HEK293 (cell line): ENCODE measurements around the gene FBXO27.

ENCODE experiments used
- CTCF ChIA-PET: fragments of 350-600 bp; formaldehyde crosslinking; extraction: SDS; loops from one replicate; lab custom pipeline; 2021; ENCODE audit warnings: antibody characterized with exemption; lab: Yijun Ruan, JAX
- POLR2A ChIA-PET: fragments of 300-600 bp; formaldehyde crosslinking; extraction: SDS; loops from one replicate; lab custom pipeline; 2020; ENCODE audit warnings: antibody characterized with exemption, inconsistent platforms; lab: Yijun Ruan, JAX
- H3K27ac ChIP-seq: fragments of 200-500 bp; sonication (Bioruptor generic); 2 replicates; pipeline ENCODE4 v1.5.1; 2014; ENCODE audit warnings: low read depth, low read length, control low read depth, inconsistent platforms; ENCODE audit errors: extremely low read depth
- H3K36me3 ChIP-seq, 2 experiments: fragments of 200-500 bp in 1 of 2; sonication (Bioruptor generic) in 1 of 2; 1 replicate in 1 of 2; 2 replicates in 1 of 2; pipeline ENCODE4 v1.5.1; 2014 to 2017; ENCODE audit warnings: inconsistent platforms in 2 of 2, low read length in 2 of 2; ENCODE audit not compliant: control insufficient read depth in 2 of 2, insufficient read depth in 1 of 2
- H3K4me1 ChIP-seq: fragments of 200-500 bp; sonication (Bioruptor generic); 2 replicates; pipeline ENCODE4 v1.5.1; 2014; ENCODE audit warnings: mild to moderate bottlenecking, low read length, inconsistent platforms; ENCODE audit not compliant: control insufficient read depth, insufficient read depth
- H3K4me3 ChIP-seq: 2 replicates; pipeline ENCODE4 v1.5.1; 2011; ENCODE audit warnings: low read depth, mild to moderate bottlenecking, control low read depth, low read length, moderate library complexity
- H3K9me3 ChIP-seq: fragments of 200-500 bp; sonication (Bioruptor generic); 2 replicates; pipeline ENCODE4 v1.5.1; 2014; ENCODE audit warnings: low read depth, low read length, inconsistent platforms; ENCODE audit not compliant: control insufficient read depth, insufficient read depth
- BCL11A ChIP-seq: fragments of 450-650 bp; formaldehyde crosslinking; IDR thresholded peaks from 2 replicates; pipeline ENCODE4 v1.5.1; 2016; ENCODE audit warnings: low read depth, missing biosample characterization, missing genetic modification characterization
- EGR2 ChIP-seq: fragments of 450-650 bp; formaldehyde crosslinking; IDR thresholded peaks from 2 replicates; pipeline ENCODE4 v1.5.1; 2016; ENCODE audit warnings: low read depth, missing biosample characterization, missing genetic modification characterization
- HOXD13 ChIP-seq: sonication (generic); formaldehyde crosslinking; IDR thresholded peaks from 2 replicates; pipeline ENCODE4 v1.8.0; 2022; ENCODE audit warnings: missing genetic modification reagents, borderline replicate concordance
- MZF1 ChIP-seq: fragments of 450-650 bp; formaldehyde crosslinking; IDR thresholded peaks from 2 replicates; pipeline ENCODE4 v1.5.1; 2017; ENCODE audit warnings: missing biosample characterization, missing genetic modification characterization, borderline replicate concordance
- REST ChIP-seq: fragments of 450-650 bp; formaldehyde crosslinking; IDR thresholded peaks from 2 replicates; pipeline ENCODE4 v1.5.1; 2016; ENCODE audit warnings: missing biosample characterization, missing genetic modification characterization
- SCRT1 ChIP-seq: fragments of 450-650 bp; formaldehyde crosslinking; IDR thresholded peaks from 2 replicates; pipeline ENCODE4 v1.5.1; 2016; ENCODE audit warnings: missing biosample characterization, missing genetic modification characterization, borderline replicate concordance
- ZBTB21 ChIP-seq: fragments of 450-650 bp; formaldehyde crosslinking; IDR thresholded peaks from 2 replicates; pipeline ENCODE4 v1.5.1; 2017; ENCODE audit warnings: missing biosample characterization, missing genetic modification characterization
- ZBTB49 ChIP-seq: fragments of 450-650 bp; formaldehyde crosslinking; IDR thresholded peaks from 2 replicates; pipeline ENCODE4 v1.5.1; 2016; ENCODE audit warnings: missing biosample characterization, missing genetic modification characterization, low read depth
- ZNF302 ChIP-seq: fragments of 450-650 bp; formaldehyde crosslinking; IDR thresholded peaks from 2 replicates; pipeline ENCODE4 v1.5.1; 2016; ENCODE audit warnings: missing biosample characterization, missing genetic modification characterization, low read depth
- ZNF311 ChIP-seq: fragments of 450-650 bp; formaldehyde crosslinking; IDR thresholded peaks from 2 replicates; pipeline ENCODE4 v1.5.1; 2017; ENCODE audit warnings: missing biosample characterization, missing genetic modification characterization, borderline replicate concordance
- ZNF394 ChIP-seq: fragments of 450-650 bp; formaldehyde crosslinking; IDR thresholded peaks from 2 replicates; pipeline ENCODE4 v1.5.1; 2016; ENCODE audit warnings: missing biosample characterization, missing genetic modification characterization, mild to moderate bottlenecking, moderate library complexity, borderline replicate concordance
- ZNF398 ChIP-seq: fragments of 450-650 bp; formaldehyde crosslinking; IDR thresholded peaks from 2 replicates; pipeline ENCODE4 v1.5.1; 2017; ENCODE audit warnings: missing biosample characterization, missing genetic modification characterization
- ZNF580 ChIP-seq: fragments of 450-650 bp; formaldehyde crosslinking; IDR thresholded peaks from 2 replicates; pipeline ENCODE4 v1.5.1; 2016; ENCODE audit warnings: missing biosample characterization, missing genetic modification characterization
- ZNF610 ChIP-seq: fragments of 450-650 bp; formaldehyde crosslinking; IDR thresholded peaks from 2 replicates; pipeline ENCODE4 v1.5.1; 2016; ENCODE audit warnings: missing biosample characterization, missing genetic modification characterization, borderline replicate concordance
- ZNF624 ChIP-seq: fragments of 450-650 bp; formaldehyde crosslinking; IDR thresholded peaks from 2 replicates; pipeline ENCODE4 v1.5.1; 2017; ENCODE audit warnings: missing biosample characterization, missing genetic modification characterization
- ZNF670 ChIP-seq: fragments of 450-650 bp; formaldehyde crosslinking; IDR thresholded peaks from 2 replicates; pipeline ENCODE4 v1.5.1; 2016; ENCODE audit warnings: missing biosample characterization, missing genetic modification characterization, low read depth
- ZSCAN23 ChIP-seq: fragments of 450-650 bp; formaldehyde crosslinking; IDR thresholded peaks from 2 replicates; pipeline ENCODE4 v1.5.1; 2016; ENCODE audit warnings: missing biosample characterization, missing genetic modification characterization

The FBXO27 gene

GRCh38 chr19:39030854-39031367 lies 1.4 kb downstream of the FBXO27 start (continued):
- TF ChIP-seq ZNF398 (tag by site-specific recombination) (peak; percentile 36; the same call in 1 of the 2 replicates), REST (tag by site-specific recombination) (peak; percentile 74), MZF1 (tag by site-specific recombination) (peak; percentile 19; the same call in 1 of the 2 replicates), SCRT1 (tag by site-specific recombination) (peak; percentile 94), ZNF580 (tag by site-specific recombination) (0 out of 2 replicates have a peak, but pooled peaks have one; percentile 54)

- CTCF ChIA-PET = interaction anchor here (1.2 kb wide), 1 partner anchor 13 kb away, joined by 5 read pairs; no protein-coding TSS in a partner anchor
Observed at GRCh38 chr19:39024875-39025641, 7.3 kb downstream of the FBXO27 start.

More at GRCh38 chr19:39024875-39025641, 7.3 kb downstream of the FBXO27 start:
- H3K4me1 ChIP-seq = no peaks in the 10 kb centered on the region
- POLR2A ChIA-PET = no interaction called here
- no peak overlapping the region for H3K4me3 ChIP-seq
- TF ChIP-seq EGR2 (no peak), ZNF610 (tag by site-specific recombination) (no peak), BCL11A (tag by site-specific recombination) (no peak), ZBTB49 (no peak), ZBTB21 (no peak), ZNF398 (tag by site-specific recombination) (no peak), ZNF302 (tag by site-specific recombination) (no peak), ZNF311 (tag by site-specific recombination) (no peak), ZSCAN23 (tag by site-specific recombination) (no peak), ZNF394 (tag by site-specific recombination) (no peak), ZNF670 (tag by site-specific recombination) (no peak), ZNF624 (tag by site-specific recombination) (no peak), HOXD13 (CRISPR knock-in tag) (no peak)
- H3K27ac ChIP-seq = no peak overlapping the region
- H3K36me3 ChIP-seq = peaks cover 3 to 4% of the 10 kb centered on the region in 2 experiments; a peak in 2 of 3 replicates
- H3K9me3 ChIP-seq = peaks cover 5% of the 10 kb centered on the region
